Endothelial cell of umbilical vein (primary cell): ENCODE data around the gene NSUN6. TPM values are rescaled to one million over a fixed set of nuclear protein-coding genes. Genes with fewer than 3 reads are reported as not detected.

Source experiments
- BruUV-seq: library from RNA; stranded (reverse); fragments of 400-500 nt; replicated peaks from 2 replicates; lab custom pipeline; 2021; lab: Mats Ljungman, UMichigan
- CTCF ChIA-PET: fragments of 300-600, 350-600 bp; sonication (Branson Sonifier 250); formaldehyde crosslinking; loops from one replicate; lab custom pipeline; 2021; ENCODE audit warnings: antibody characterized with exemption, inconsistent platforms; lab: Charles Lee
- POLR2A ChIA-PET: fragments of 300-600, 350-600 bp; sonication (Branson Sonifier 250); formaldehyde crosslinking; loops from one replicate; lab custom pipeline; 2021; ENCODE audit warnings: antibody characterized with exemption, inconsistent platforms; lab: Charles Lee
- DNase-seq: peaks from one replicate; pipeline ENCODE4 v3.0.0-alpha.2; 2011; ENCODE audit warnings: low read depth, low spot score
- FAIRE-seq: peaks from 2 replicates; lab custom pipeline; 2011; peaks lifted over from hg19 to GRCh38; lab: Jason Lieb, UNC
- H2AFZ ChIP-seq: 2 replicates; pipeline ENCODE4 v1.6.0; 2012; ENCODE audit warnings: low read depth, low read length, control low read depth, inconsistent platforms
- H3K27ac ChIP-seq: 2 replicates; pipeline ENCODE4 v1.5.1; 2011; ENCODE audit warnings: low read depth, mild to moderate bottlenecking, control low read depth, low read length, moderate library complexity; ENCODE audit not compliant: insufficient read depth
- H3K27me3 ChIP-seq, 2 experiments: 2 replicates each; pipeline versions ENCODE4 v1.6.0 to v1.6.1; 2011; ENCODE audit warnings: low read length in 2 of 2, mixed read lengths in 1 of 2; ENCODE audit not compliant: control insufficient read depth in 2 of 2, insufficient read depth in 2 of 2
- H3K36me3 ChIP-seq, 2 experiments: 2 replicates in 1 of 2; 3 replicates in 1 of 2; pipeline ENCODE4 v1.5.1; 2011; ENCODE audit warnings: low read length in 2 of 2, mild to moderate bottlenecking in 1 of 2, moderate library complexity in 1 of 2; ENCODE audit not compliant: control insufficient read depth in 2 of 2, insufficient read depth in 2 of 2; ENCODE audit errors: extremely low read depth in 1 of 2
- H3K4me1 ChIP-seq: 3 replicates; pipeline ENCODE4 v1.5.1; 2011; ENCODE audit warnings: mild to moderate bottlenecking, low read length; ENCODE audit not compliant: control insufficient read depth, insufficient read depth; ENCODE audit errors: extremely low read depth
- H3K4me2 ChIP-seq: 2 replicates; pipeline ENCODE4 v1.6.1; 2011; ENCODE audit warnings: low read length, control low read depth, mixed read lengths; ENCODE audit not compliant: insufficient read depth
- H3K4me3 ChIP-seq, 3 experiments: fragments of 200-600 bp in 1 of 3; sonication (generic), shearing (Covaris generic) in 1 of 3; replicated peaks in 1 of 3; 2 replicates each; pipeline ENCODE4 v1.5.1; 2011 to 2016; ENCODE audit warnings: control low read depth in 3 of 3, low read length in 3 of 3, mild to moderate bottlenecking in 2 of 3, inconsistent platforms in 1 of 3, low read depth in 1 of 3, moderate library complexity in 1 of 3; ENCODE audit not compliant: insufficient read depth in 1 of 3
- H3K79me2 ChIP-seq: 2 replicates; pipeline ENCODE4 v1.6.0; 2012; ENCODE audit warnings: low read length, inconsistent platforms; ENCODE audit not compliant: control insufficient read depth, insufficient read depth
- H3K9ac ChIP-seq: replicated peaks from 2 replicates; pipeline ENCODE3; 2011; ENCODE audit warnings: low read length, control low read depth; ENCODE audit not compliant: insufficient read depth; ENCODE audit errors: extremely low read depth
- H3K9me1 ChIP-seq: replicated peaks from 3 replicates; pipeline ENCODE4 v1.6.0; 2011; ENCODE audit warnings: mild to moderate bottlenecking, low read length; ENCODE audit not compliant: control insufficient read depth, insufficient read depth; ENCODE audit errors: extremely low read depth
- H3K9me3 ChIP-seq: replicated peaks from 2 replicates; pipeline ENCODE4 v1.5.1; 2012; ENCODE audit warnings: low read length, inconsistent platforms; ENCODE audit not compliant: control insufficient read depth, insufficient read depth
- H4K20me1 ChIP-seq: replicated peaks from 2 replicates; pipeline ENCODE3; 2011; ENCODE audit warnings: mild to moderate bottlenecking, low read length; ENCODE audit not compliant: control insufficient read depth, insufficient read depth; ENCODE audit errors: extremely low read depth
- EZH2 ChIP-seq: IDR thresholded peaks from 2 replicates; pipeline ENCODE4 v1.6.1; 2012; ENCODE audit warnings: borderline replicate concordance, low read depth, mild to moderate bottlenecking, moderate library complexity, low read length, inconsistent platforms; ENCODE audit not compliant: severe bottlenecking
- FOS ChIP-seq: IDR thresholded peaks from 2 replicates; pipeline ENCODE4 v1.6.1; 2011; ENCODE audit warnings: mild to moderate bottlenecking, low read length, moderate library complexity, borderline replicate concordance; ENCODE audit not compliant: insufficient read depth
- GATA2 ChIP-seq: IDR thresholded peaks from 2 replicates; pipeline ENCODE4 v1.7.0; 2011; ENCODE audit warnings: low read depth, mild to moderate bottlenecking, moderate library complexity, mixed read lengths, low read length; ENCODE audit not compliant: insufficient read length, insufficient read depth
- JUN ChIP-seq: IDR thresholded peaks from 2 replicates; pipeline ENCODE4 v1.6.1; 2011; ENCODE audit warnings: borderline replicate concordance, low read depth; ENCODE audit not compliant: insufficient read length, insufficient read depth
- MYC ChIP-seq: IDR thresholded peaks from one replicate; pipeline ENCODE4 v1.6.1; 2011; ENCODE audit warnings: mild to moderate bottlenecking, low read depth, low read length
- POLR2A ChIP-seq: IDR thresholded peaks from 2 replicates; pipeline ENCODE4 v1.6.1; 2012; ENCODE audit warnings: low read depth, mild to moderate bottlenecking, control low read depth, low read length
- POLR2AphosphoS5 ChIP-seq: IDR thresholded peaks from 2 replicates; pipeline ENCODE4 v1.6.1; 2012; ENCODE audit warnings: low read depth, mild to moderate bottlenecking, control low read depth, low read length, moderate library complexity; ENCODE audit not compliant: insufficient read depth
- dilution Hi-C: fragments of 300-500 bp; cut with MboI; formaldehyde crosslinking; loops from one replicate; pipeline ENCODE4 v1.15.0; 2019; ENCODE audit warnings: low sequenced_read_pairs; ENCODE audit not compliant: extremely low pct_ligation_motif_present
- intact Hi-C: fragments of 100-400 bp; cut with micrococcal nuclease; formaldehyde crosslinking; loops from one replicate; pipeline ENCODE4 v1.10.0; 2022
- polyA plus RNA-seq, 4 experiments: library from polyadenylated mRNA; depleted of rRNA in 3 of 4; stranded (reverse) in 3 of 4; unstranded in 1 of 4; fragments of >200 nt; gene quantifications; 2 replicates each; pipeline versions ENCODE4 v1.2.1 to v1.2.3, GENCODE V29; 2011 to 2012; ENCODE audit warnings: missing spikeins in 1 of 4
- total RNA-seq: library from RNA; stranded (reverse); gene quantifications from 2 replicates; pipeline ENCODE4 v1.2.3, GENCODE V29; 2021
- TF ChIP-seq, protein P1 (sequence below), 2 donors: IDR thresholded peaks; 1 replicate in 1 of 2; 2 replicates in 1 of 2; pipeline ENCODE4 v1.5.1; 2011; ENCODE audit warnings: low read length in 2 of 2, mild to moderate bottlenecking in 2 of 2, moderate library complexity in 2 of 2, control low read depth in 1 of 2, inconsistent platforms in 1 of 2, low read depth in 1 of 2; ENCODE audit not compliant: insufficient read depth in 1 of 2; ENCODE audit errors: extremely low read depth in 1 of 2
- TF ChIP-seq, protein P2 (sequence below): IDR thresholded peaks from 2 replicates; pipeline ENCODE4 v1.6.1; 2011; ENCODE audit not compliant: insufficient read depth, insufficient read length

NSUN6 gene
- total and polyA plus RNA-seq, 2 donors (not counting 3 experiments of a cell fraction or from before 2014, with no cell fraction given) = 3.3 to 5.2 TPM

DNA sequence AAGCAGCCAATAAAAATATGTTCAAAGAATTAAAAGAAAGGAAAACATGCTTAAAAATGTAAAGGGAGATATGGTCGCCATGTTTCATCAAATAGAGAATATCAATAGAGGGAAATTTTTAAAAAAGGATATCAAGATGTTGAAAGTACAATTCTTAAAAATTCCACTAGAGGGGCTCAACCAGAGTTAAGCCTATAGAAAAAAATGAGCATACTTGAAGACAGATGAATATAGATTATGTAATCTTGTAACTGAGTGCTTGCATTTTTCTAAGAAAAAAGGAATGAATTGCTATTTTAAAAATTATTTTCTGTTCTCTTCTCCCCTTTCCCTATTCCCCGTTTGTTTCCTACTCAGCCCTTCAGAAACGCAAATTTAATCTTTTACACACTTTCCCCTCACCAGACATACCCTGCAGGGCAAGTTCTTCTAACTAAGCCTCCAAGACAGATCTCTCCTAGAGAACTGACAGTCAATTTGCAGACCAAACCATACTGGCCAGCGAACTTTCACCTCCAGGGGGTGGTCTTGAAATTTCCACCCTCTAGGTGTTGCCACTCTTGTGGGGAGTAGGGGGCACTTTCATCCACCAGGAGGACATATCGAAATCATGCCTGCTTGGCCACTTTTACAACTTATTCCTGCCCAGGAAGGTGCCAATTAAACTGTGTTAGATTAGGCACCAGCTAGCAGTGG, 67.7 kb downstream of the NSUN6 start:
- Histone ChIP-seq H3K9me1 (no peaks in the 10 kb centered on the region), H3K4me1 (no peaks in the 10 kb centered on the region), H3K36me3 (no peaks in the 10 kb centered on the region), H3K4me2 (no peak overlapping the region), H3K27me3 (no peaks in the 10 kb centered on the region), H3K9ac (no peak overlapping the region), H3K9me3 (no peaks in the 10 kb centered on the region), H2AFZ (no peak overlapping the region), H3K27ac (no peak overlapping the region), H3K79me2 (no peaks in the 10 kb centered on the region), H3K4me3 (no peak overlapping the region), H4K20me1 (no peaks in the 10 kb centered on the region)
- no peak for TF ChIP-seq GATA2
- TF ChIP-seq, protein P1, sequence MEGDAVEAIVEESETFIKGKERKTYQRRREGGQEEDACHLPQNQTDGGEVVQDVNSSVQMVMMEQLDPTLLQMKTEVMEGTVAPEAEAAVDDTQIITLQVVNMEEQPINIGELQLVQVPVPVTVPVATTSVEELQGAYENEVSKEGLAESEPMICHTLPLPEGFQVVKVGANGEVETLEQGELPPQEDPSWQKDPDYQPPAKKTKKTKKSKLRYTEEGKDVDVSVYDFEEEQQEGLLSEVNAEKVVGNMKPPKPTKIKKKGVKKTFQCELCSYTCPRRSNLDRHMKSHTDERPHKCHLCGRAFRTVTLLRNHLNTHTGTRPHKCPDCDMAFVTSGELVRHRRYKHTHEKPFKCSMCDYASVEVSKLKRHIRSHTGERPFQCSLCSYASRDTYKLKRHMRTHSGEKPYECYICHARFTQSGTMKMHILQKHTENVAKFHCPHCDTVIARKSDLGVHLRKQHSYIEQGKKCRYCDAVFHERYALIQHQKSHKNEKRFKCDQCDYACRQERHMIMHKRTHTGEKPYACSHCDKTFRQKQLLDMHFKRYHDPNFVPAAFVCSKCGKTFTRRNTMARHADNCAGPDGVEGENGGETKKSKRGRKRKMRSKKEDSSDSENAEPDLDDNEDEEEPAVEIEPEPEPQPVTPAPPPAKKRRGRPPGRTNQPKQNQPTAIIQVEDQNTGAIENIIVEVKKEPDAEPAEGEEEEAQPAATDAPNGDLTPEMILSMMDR (IDR thresholded peaks at IDR 0.05; ENCODE audit: extremely low read depth in 1 of 2, insufficient read depth in 1 of 2, low read depth in 1 of 2, low read length in 2 of 2) = peak in 1 of 2 donors; percentile 25
- BruUV-seq = no TSS peak
- ChIA-PET CTCF (no interaction called here), POLR2A (no interaction called here)
- DNase-seq = peak; percentile 7
- intact Hi-C loops = no loop called here
- FAIRE-seq = peak; percentile 31
- dilution Hi-C loops = no loop called here

DNA sequence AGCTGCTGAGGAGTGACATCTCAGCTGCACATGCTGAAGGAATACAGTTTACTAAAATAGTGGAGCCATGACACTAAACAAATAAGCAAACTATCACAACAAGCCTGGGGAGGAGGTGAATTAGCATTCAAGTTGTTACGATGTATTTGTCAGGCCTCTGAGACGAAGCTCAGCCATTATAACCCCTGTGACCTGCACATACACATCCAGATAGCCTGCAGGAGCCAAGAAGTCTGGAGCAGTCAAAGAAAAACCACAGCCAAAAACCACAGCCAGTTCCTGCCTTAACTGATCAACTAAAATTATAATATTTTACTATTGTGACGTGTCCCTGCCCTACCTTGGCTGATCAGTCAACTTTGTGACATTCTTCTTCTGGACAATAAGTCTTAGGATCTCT, 68.6 kb downstream of the NSUN6 start:
- H3K36me3 ChIP-seq = no peaks in the 10 kb centered on the region
- intact Hi-C loops (no loop called here), dilution Hi-C loops (no loop called here)
- no peak overlapping the region for H3K4me2 ChIP-seq
- H2AFZ ChIP-seq = no peak overlapping the region
- H3K4me3 ChIP-seq = no peak overlapping the region
- ChIA-PET CTCF (interaction anchor here (1.1 kb wide), 1 partner anchor 16 kb away, joined by 4 read pairs; no protein-coding TSS in a partner anchor), POLR2A (no interaction called here)
- no peak overlapping the region for H3K9ac ChIP-seq
- H3K9me1 ChIP-seq = no peaks in the 10 kb centered on the region
- H3K79me2 ChIP-seq = no peaks in the 10 kb centered on the region
- no peak overlapping the region for H3K27ac ChIP-seq
- DNase-seq (no peak), FAIRE-seq (no peak)
- no peaks in the 10 kb centered on the region for H3K27me3 ChIP-seq
- H4K20me1 ChIP-seq = no peaks in the 10 kb centered on the region
- H3K9me3 ChIP-seq = no peaks in the 10 kb centered on the region
- no TSS peak for BruUV-seq
- no peak for TF ChIP-seq FOS
- no peak for TF ChIP-seq JUN
- TF ChIP-seq EZH2 = no peak
- TF ChIP-seq POLR2A = no peak
- TF ChIP-seq POLR2AphosphoS5 = no peak
- TF ChIP-seq, protein P1 (IDR thresholded peaks at IDR 0.05; ENCODE audit: extremely low read depth in 1 of 2, insufficient read depth in 1 of 2, low read depth in 1 of 2, low read length in 2 of 2) = no peak
- TF ChIP-seq, protein P2, sequence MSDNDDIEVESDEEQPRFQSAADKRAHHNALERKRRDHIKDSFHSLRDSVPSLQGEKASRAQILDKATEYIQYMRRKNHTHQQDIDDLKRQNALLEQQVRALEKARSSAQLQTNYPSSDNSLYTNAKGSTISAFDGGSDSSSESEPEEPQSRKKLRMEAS = no peak
- TF ChIP-seq GATA2 = no peak
- no peak for TF ChIP-seq MYC
- no peaks in the 10 kb centered on the region for H3K4me1 ChIP-seq
